T-helper 2 cell treated with Interferon-gamma antibody and Interleukin-4, amounts not matched to agents 5 μg/mL and 100 μg/mL, for 36 hours (primary cell): ENCODE data around the gene TMSB4X.

ENCODE experiments used
- DNase-seq: peaks from one replicate; pipeline ENCODE4 v3.0.0; 2021; ENCODE audit warnings: low spot score
- H3K27ac Mint-ChIP-seq: one replicate; pipeline ENCODE4 v1.8.0; 2021; ENCODE audit warnings: mild to moderate bottlenecking, mixed read lengths
- H3K27me3 Mint-ChIP-seq: one replicate; pipeline ENCODE4 v1.8.0; 2021; ENCODE audit warnings: low read depth, mixed read lengths
- H3K36me3 Mint-ChIP-seq: one replicate; pipeline ENCODE4 v1.8.0; 2021; ENCODE audit warnings: low read depth, mixed read lengths
- H3K4me1 Mint-ChIP-seq: one replicate; pipeline ENCODE4 v1.8.0; 2021; ENCODE audit warnings: low read depth, mixed read lengths
- H3K4me3 Mint-ChIP-seq: one replicate; pipeline ENCODE4 v1.8.0; 2022; ENCODE audit warnings: mild to moderate bottlenecking, moderate library complexity, mixed read lengths
- H3K9me3 Mint-ChIP-seq: one replicate; pipeline ENCODE4 v1.8.0; 2021; ENCODE audit warnings: mixed read lengths

The TMSB4X gene

GRCh38 chrX:13022926-13023325 is 48.0 kb downstream of the TMSB4X start:
- peaks cover 2% of the 10 kb centered on the region for H3K36me3 Mint-ChIP-seq
- no peak overlapping the region for H3K27ac Mint-ChIP-seq
- no peak for DNase-seq
- H3K4me3 Mint-ChIP-seq = no peak overlapping the region
- no peaks in the 10 kb centered on the region for H3K27me3 Mint-ChIP-seq
- peaks cover 33% of the 10 kb centered on the region for H3K4me1 Mint-ChIP-seq
- no peaks in the 10 kb centered on the region for H3K9me3 Mint-ChIP-seq

DNA sequence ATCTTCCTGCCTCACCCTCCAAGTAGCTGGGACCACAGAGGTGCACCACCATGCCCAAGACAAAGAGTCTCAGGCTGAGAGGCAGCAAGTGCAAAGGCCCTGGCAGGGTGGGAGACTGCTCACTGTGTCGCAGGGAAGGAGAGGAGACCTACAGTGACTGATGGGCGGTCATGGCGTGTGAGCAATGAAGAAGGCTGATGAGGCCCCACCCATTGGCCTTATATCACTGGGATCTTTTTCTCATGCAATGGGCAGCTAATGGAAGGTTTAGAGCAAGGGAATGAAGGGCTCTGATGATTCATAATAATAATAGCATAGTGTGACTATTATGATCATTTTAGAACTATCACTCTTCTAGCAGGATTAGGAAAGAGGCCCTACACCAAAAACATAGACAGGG is 48.7 kb downstream of the TMSB4X start:
- Mint-ChIP-seq H3K4me1 (peaks cover 36% of the 10 kb centered on the region), H3K9me3 (no peaks in the 10 kb centered on the region), H3K36me3 (peaks cover 2% of the 10 kb centered on the region), H3K27me3 (no peaks in the 10 kb centered on the region), H3K4me3 (no peak overlapping the region), H3K27ac (no peak overlapping the region)
- DNase-seq = no peak

GRCh38 chrX:13023979-13024378 is 49.1 kb downstream of the TMSB4X start:
- H3K4me3 Mint-ChIP-seq = no peak overlapping the region
- peaks cover 36% of the 10 kb centered on the region for H3K4me1 Mint-ChIP-seq

GRCh38 chrX:13024986-13025385 is 50.1 kb downstream of the TMSB4X start:
- no peak for DNase-seq
- H3K27ac Mint-ChIP-seq = no peak overlapping the region
- H3K27me3 Mint-ChIP-seq = no peaks in the 10 kb centered on the region
- H3K4me3 Mint-ChIP-seq = no peak overlapping the region
- peaks cover 41% of the 10 kb centered on the region for H3K4me1 Mint-ChIP-seq
- H3K9me3 Mint-ChIP-seq = no peaks in the 10 kb centered on the region
- peaks cover 2% of the 10 kb centered on the region for H3K36me3 Mint-ChIP-seq

More at GRCh38 chrX:13023979-13024378, 49.1 kb downstream of the TMSB4X start:
- Mint-ChIP-seq H3K27me3 (no peaks in the 10 kb centered on the region), H3K9me3 (no peaks in the 10 kb centered on the region), H3K27ac (no peak overlapping the region), H3K36me3 (peaks cover 2% of the 10 kb centered on the region)
- DNase-seq = no peak
